Mesenchymal stem cell (in vitro differentiated cells and primary cell): Measurements from ENCODE around the gene ADGRV1.

ENCODE experiments used
- DNase-seq: peaks from one replicate; pipeline ENCODE4 v3.0.0-alpha.2; 2013
- H2AFZ ChIP-seq: one replicate; pipeline ENCODE4 v1.6.1; 2013; ENCODE audit warnings: low read depth, mild to moderate bottlenecking, control low read depth, inconsistent platforms, low read length, moderate library complexity
- H2AK5ac ChIP-seq: 2 replicates; pipeline ENCODE4 v1.6.1; 2013; ENCODE audit warnings: low read length, moderate library complexity, mild to moderate bottlenecking, inconsistent platforms; ENCODE audit not compliant: severe bottlenecking
- H2BK120ac ChIP-seq: one replicate; pipeline ENCODE4 v1.6.1; 2013; ENCODE audit warnings: low read depth, mild to moderate bottlenecking, inconsistent platforms, low read length, moderate library complexity
- H2BK12ac ChIP-seq, 2 experiments: one replicate each; pipeline ENCODE4 v1.6.1; 2013; ENCODE audit warnings: inconsistent platforms in 2 of 2, low read length in 2 of 2, mild to moderate bottlenecking in 2 of 2, moderate library complexity in 2 of 2, control low read depth in 1 of 2
- H2BK15ac ChIP-seq: one replicate; pipeline ENCODE4 v1.6.1; 2013; ENCODE audit warnings: mild to moderate bottlenecking, low read depth, inconsistent platforms; ENCODE audit not compliant: poor library complexity, severe bottlenecking
- H2BK5ac ChIP-seq: 2 replicates; pipeline ENCODE4 v1.6.1; 2013; ENCODE audit warnings: low read depth, mild to moderate bottlenecking, low read length, control low read depth, inconsistent platforms; ENCODE audit not compliant: poor library complexity, severe bottlenecking
- H3K14ac ChIP-seq, 2 experiments: one replicate each; pipeline ENCODE4 v1.6.1; 2013; ENCODE audit warnings: inconsistent platforms in 2 of 2, low read length in 2 of 2, control low read depth in 1 of 2, mild to moderate bottlenecking in 1 of 2, moderate library complexity in 1 of 2
- H3K18ac ChIP-seq, 2 experiments: one replicate each; pipeline ENCODE4 v1.6.1; 2013; ENCODE audit warnings: inconsistent platforms in 2 of 2, low read length in 2 of 2, control low read depth in 1 of 2, low read depth in 1 of 2, mild to moderate bottlenecking in 1 of 2
- H3K23ac ChIP-seq, 2 experiments: one replicate each; pipeline ENCODE4 v1.6.1; 2013; ENCODE audit warnings: inconsistent platforms in 2 of 2, low read length in 2 of 2, mild to moderate bottlenecking in 2 of 2, moderate library complexity in 2 of 2, control low read depth in 1 of 2
- H3K27ac ChIP-seq: 2 replicates; pipeline ENCODE4 v1.5.1; 2013; ENCODE audit warnings: mild to moderate bottlenecking, moderate library complexity, low read length, control low read depth, inconsistent platforms; ENCODE audit not compliant: poor library complexity, severe bottlenecking
- H3K27me3 ChIP-seq, 2 experiments: 2 replicates each; pipeline versions ENCODE4 v1.6.1 to v1.7.0; 2013; ENCODE audit warnings: low read length in 2 of 2, mild to moderate bottlenecking in 2 of 2, moderate library complexity in 2 of 2, control low read depth in 1 of 2, inconsistent platforms in 1 of 2; ENCODE audit not compliant: control insufficient read depth in 1 of 2, insufficient read depth in 1 of 2
- H3K36me3 ChIP-seq, 2 experiments: 2 replicates each; pipeline versions ENCODE4 v1.6.1 to v1.7.0; 2013; ENCODE audit warnings: low read length in 2 of 2, control low read depth in 1 of 2, inconsistent platforms in 1 of 2, low read depth in 1 of 2, mild to moderate bottlenecking in 1 of 2; ENCODE audit not compliant: insufficient read depth in 2 of 2, control insufficient read depth in 1 of 2
- H3K4ac ChIP-seq, 2 experiments: one replicate each; pipeline ENCODE4 v1.6.1; 2013; ENCODE audit warnings: inconsistent platforms in 2 of 2, low read length in 2 of 2, mild to moderate bottlenecking in 2 of 2, moderate library complexity in 2 of 2, control low read depth in 1 of 2, low read depth in 1 of 2
- H3K4me1 ChIP-seq: 2 replicates; pipeline ENCODE4 v1.6.1; 2013; ENCODE audit warnings: low read depth, low read length, control low read depth; ENCODE audit not compliant: control insufficient read depth, insufficient read depth
- H3K4me2 ChIP-seq: 2 replicates; pipeline ENCODE4 v1.6.1; 2013; ENCODE audit warnings: low read length, mild to moderate bottlenecking, inconsistent platforms; ENCODE audit not compliant: poor library complexity, severe bottlenecking
- H3K4me3 ChIP-seq, 2 experiments: 2 replicates each; pipeline versions ENCODE4 v1.5.1 to v1.7.0; 2013; ENCODE audit warnings: low read length in 2 of 2, mild to moderate bottlenecking in 2 of 2, control low read depth in 1 of 2, low read depth in 1 of 2; ENCODE audit not compliant: insufficient read depth in 1 of 2
- H3K79me1 ChIP-seq: replicated peaks from 2 replicates; pipeline ENCODE4 v1.6.1; 2013; ENCODE audit warnings: mild to moderate bottlenecking, control low read depth, low read length, inconsistent platforms; ENCODE audit not compliant: poor library complexity, severe bottlenecking
- H3K9ac ChIP-seq: 2 replicates; pipeline ENCODE4 v1.7.0; 2013; ENCODE audit warnings: mild to moderate bottlenecking, low read length, moderate library complexity
- H3K9me3 ChIP-seq: 2 replicates; pipeline ENCODE4 v1.7.0; 2013; ENCODE audit warnings: mild to moderate bottlenecking, low read length; ENCODE audit not compliant: control insufficient read depth
- H4K8ac ChIP-seq: one replicate; pipeline ENCODE4 v1.6.1; 2013; ENCODE audit warnings: inconsistent platforms, mild to moderate bottlenecking, low read length, moderate library complexity
- H4K91ac ChIP-seq: one replicate; pipeline ENCODE4 v1.6.1; 2013; ENCODE audit warnings: mild to moderate bottlenecking, low read length, inconsistent platforms
- WGBS: methylation state at CpG from one replicate; pipeline ENCODE4 v1.1.7; 2013; ENCODE audit warnings: mixed read lengths; 5-methylcytosine and 5-hydroxymethylcytosine counted together

Gene ADGRV1

GRCh38 chr5:91092859-91093783 is 534.5 kb downstream of the ADGRV1 start:
- DNase-seq = no peak
- no peaks in the 10 kb centered on the region for H3K79me1 ChIP-seq
- no peak overlapping the region for H4K8ac ChIP-seq
- H3K36me3 ChIP-seq = no peaks in the 10 kb centered on the region
- no peak overlapping the region for H2BK120ac ChIP-seq
- no peak overlapping the region for H3K18ac ChIP-seq
- no peak overlapping the region for H2AFZ ChIP-seq
- no peak overlapping the region for H2AK5ac ChIP-seq
- H4K91ac ChIP-seq = peak overlapping the region; percentile 86
- no peak overlapping the region for H2BK5ac ChIP-seq
- H3K23ac ChIP-seq = no peak overlapping the region
- H2BK12ac ChIP-seq = no peak overlapping the region
- no peak overlapping the region for H3K4me2 ChIP-seq
- no peak overlapping the region for H3K27ac ChIP-seq
- no peak overlapping the region for H3K4me3 ChIP-seq
- H3K9ac ChIP-seq = no peak overlapping the region
- H2BK15ac ChIP-seq = no peak overlapping the region
- no peaks in the 10 kb centered on the region for H3K27me3 ChIP-seq
- no peaks in the 10 kb centered on the region for H3K4me1 ChIP-seq
- H3K14ac ChIP-seq = no peak overlapping the region
- no peak overlapping the region for H3K4ac ChIP-seq
- WGBS = 95% methylated on average over 7 of the region's 8 CpGs
- H3K9me3 ChIP-seq = no peaks in the 10 kb centered on the region

- Histone ChIP-seq H3K4me3 (no peak overlapping the region), H3K27me3 (no peaks in the 10 kb centered on the region), H2BK15ac (no peak overlapping the region), H3K79me1 (no peaks in the 10 kb centered on the region), H2BK12ac (no peak overlapping the region), H2BK5ac (no peak overlapping the region), H4K8ac (no peak overlapping the region), H3K4me1 (no peaks in the 10 kb centered on the region), H3K4ac (no peak overlapping the region), H3K36me3 (no peaks in the 10 kb centered on the region), H3K27ac (no peak overlapping the region), H3K4me2 (no peak overlapping the region), H3K9ac (no peak overlapping the region), H3K14ac (no peak overlapping the region), H2BK120ac (no peak overlapping the region), H3K18ac (peak overlapping the region in 1 of 2 experiments; percentile 1), H3K9me3 (no peaks in the 10 kb centered on the region), H4K91ac (no peak overlapping the region), H2AFZ (no peak overlapping the region), H2AK5ac (no peak overlapping the region), H3K23ac (no peak overlapping the region)
- no peak for DNase-seq
- 0% methylated on average over 1 of the region's 3 CpGs for WGBS
These were observed 536.7 kb downstream of the ADGRV1 start for GRCh38 chr5:91095313-91095712.

GRCh38 chr5:91095786-91096385 is 537.3 kb downstream of the ADGRV1 start:
- H2AK5ac ChIP-seq = no peak overlapping the region
- H4K8ac ChIP-seq = no peak overlapping the region
- H3K9me3 ChIP-seq = no peaks in the 10 kb centered on the region
- no peak overlapping the region for H2BK12ac ChIP-seq
- WGBS = 88% methylated on average over 3 of the region's 6 CpGs
- no peak overlapping the region for H3K14ac ChIP-seq
- H3K4me3 ChIP-seq = no peak overlapping the region
- H3K23ac ChIP-seq = no peak overlapping the region
- no peak overlapping the region for H4K91ac ChIP-seq
- H2BK5ac ChIP-seq = no peak overlapping the region
- H3K4me1 ChIP-seq = no peaks in the 10 kb centered on the region
- H3K4ac ChIP-seq = no peak overlapping the region
- H3K9ac ChIP-seq = no peak overlapping the region
- no peaks in the 10 kb centered on the region for H3K79me1 ChIP-seq
- no peak overlapping the region for H2AFZ ChIP-seq
- H3K27ac ChIP-seq = no peak overlapping the region
- H3K27me3 ChIP-seq = no peaks in the 10 kb centered on the region
- H3K36me3 ChIP-seq = no peaks in the 10 kb centered on the region
- H3K18ac ChIP-seq = no peak overlapping the region
- H3K4me2 ChIP-seq = no peak overlapping the region
- no peak for DNase-seq
- H2BK15ac ChIP-seq = no peak overlapping the region
- H2BK120ac ChIP-seq = no peak overlapping the region

GRCh38 chr5:91098541-91098940 is 539.9 kb downstream of the ADGRV1 start:
- WGBS = 44% methylated on average over 2 of the region's 3 CpGs
- Histone ChIP-seq H3K27me3 (no peaks in the 10 kb centered on the region), H2AK5ac (no peak overlapping the region), H3K27ac (no peak overlapping the region), H2BK15ac (no peak overlapping the region), H3K9ac (peak overlapping the region; percentile 54), H3K18ac (no peak overlapping the region), H3K4me3 (no peak overlapping the region), H3K36me3 (no peaks in the 10 kb centered on the region), H3K14ac (no peak overlapping the region), H3K4ac (no peak overlapping the region), H3K4me2 (no peak overlapping the region), H3K79me1 (no peaks in the 10 kb centered on the region), H3K4me1 (no peaks in the 10 kb centered on the region), H4K8ac (no peak overlapping the region), H3K23ac (no peak overlapping the region), H2BK12ac (no peak overlapping the region), H4K91ac (no peak overlapping the region), H2AFZ (no peak overlapping the region), H2BK5ac (no peak overlapping the region), H3K9me3 (no peaks in the 10 kb centered on the region), H2BK120ac (no peak overlapping the region)
- DNase-seq = no peak
